ENCODE results near the gene RAVER1.
"Not testable (repeated sequence)": the region's sequence is repeated elsewhere in the genome, so short reads cannot be mapped to it uniquely, and the experiment has no call there.

The RAVER1 gene

GRCh38 chr19:10290357-10290875 is 42.9 kb downstream of the RAVER1 start:
- DNase-seq (ENCODE audit: low read depth) = no peak

- no peak for DNase-seq (ENCODE audit: low read depth)
Measured at GRCh38 chr19:10289836-10290356, 43.4 kb downstream of the RAVER1 start, which contains the start of gene ICAM5. Gene ICAM5, plus strand, starts transcription at chr19:10289952. Its CDS starts 92 bp downstream, at chr19:10290044.

GRCh38 chr19:10289167-10289835 is 44.0 kb downstream of the RAVER1 start:
- peak; percentile 52 for DNase-seq (ENCODE audit: low read depth)

- no peak for DNase-seq (ENCODE audit: low read depth)
Measured at GRCh38 chr19:10288662-10289166, 44.6 kb downstream of the RAVER1 start.

- no peak for DNase-seq (ENCODE audit: low read depth)
Measured at GRCh38 chr19:10286803-10287737, 46.3 kb downstream of the RAVER1 start, which contains the start of gene ICAM4. Gene ICAM4, plus strand, starts transcription at chr19:10286955. Its CDS starts 58 bp downstream, at chr19:10287013.

- no peak for DNase-seq (ENCODE audit: low read depth)
Measured at GRCh38 chr19:10285393-10285792, 47.9 kb downstream of the RAVER1 start.

- no peak for DNase-seq (ENCODE audit: low read depth)
Measured at GRCh38 chr19:10284960-10285278, 48.4 kb downstream of the RAVER1 start.

- no peak for DNase-seq (ENCODE audit: low read depth)
Measured at GRCh38 chr19:10284065-10284959, 49.0 kb downstream of the RAVER1 start.

- DNase-seq (ENCODE audit: low read depth) = no peak
Measured at GRCh38 chr19:10283301-10284064, 49.8 kb downstream of the RAVER1 start.

- not testable (repeated sequence) for DNase-seq (ENCODE audit: low read depth)
Measured at GRCh38 chr19:10282043-10282442, 51.3 kb downstream of the RAVER1 start.

- DNase-seq (ENCODE audit: low read depth) = no peak
Measured at GRCh38 chr19:10279737-10280442, 53.4 kb downstream of the RAVER1 start.

GRCh38 chr19:10278935-10279334 is 54.4 kb downstream of the RAVER1 start:
- DNase-seq (ENCODE audit: low read depth) = no peak

- no peak for DNase-seq (ENCODE audit: low read depth)
Measured at GRCh38 chr19:10277795-10278589, 55.3 kb downstream of the RAVER1 start.

- DNase-seq (ENCODE audit: low read depth) = no peak
Measured at GRCh38 chr19:10274589-10274988, 58.7 kb downstream of the RAVER1 start.

- no peak for DNase-seq (ENCODE audit: low read depth)
Measured at GRCh38 chr19:10271543-10272086, 61.7 kb downstream of the RAVER1 start.

- DNase-seq (ENCODE audit: low read depth) = peak; percentile 72
Measured at GRCh38 chr19:10270616-10271394, 62.5 kb downstream of the RAVER1 start, which contains the start of gene ICAM1. Gene ICAM1, plus strand, starts transcription at chr19:10271120. Its CDS starts 40 bp downstream, at chr19:10271160.

GRCh38 chr19:10270180-10270615 is 63.1 kb downstream of the RAVER1 start:
- peak; percentile 69 for DNase-seq (ENCODE audit: low read depth)
